Suprapubic skin (tissue), 4 donors: ENCODE results near the gene ENDOD1.

Source experiments
- EP300 ChIP-seq: sonication (generic); formaldehyde crosslinking; IDR thresholded peaks from one replicate; pipeline ENCODE4 v1.6.1; 2017; ENCODE audit warnings: antibody characterized with exemption
- POLR2A ChIP-seq, 2 donors: fragments of 450-650 bp; IDR thresholded peaks; one replicate each; pipeline ENCODE4 v1.6.1; 2017; ENCODE audit warnings: antibody characterized with exemption in 2 of 2, mild to moderate bottlenecking in 2 of 2, moderate library complexity in 2 of 2
- POLR2AphosphoS5 ChIP-seq, 3 donors: sonication (generic); formaldehyde crosslinking; IDR thresholded peaks; one replicate each; pipeline ENCODE4 v1.6.1; 2017; ENCODE audit warnings: antibody characterized with exemption in 3 of 3
- TF ChIP-seq, protein P1 (sequence below), 2 donors: fragments of 200-600 bp in 1 of 2; fragments of 450-650 bp in 1 of 2; sonication (generic) in 1 of 2; IDR thresholded peaks; one replicate each; pipeline ENCODE4 v1.5.1; 2016 to 2019; ENCODE audit warnings: antibody characterized with exemption in 2 of 2, mild to moderate bottlenecking in 1 of 2, moderate library complexity in 1 of 2

DNA sequence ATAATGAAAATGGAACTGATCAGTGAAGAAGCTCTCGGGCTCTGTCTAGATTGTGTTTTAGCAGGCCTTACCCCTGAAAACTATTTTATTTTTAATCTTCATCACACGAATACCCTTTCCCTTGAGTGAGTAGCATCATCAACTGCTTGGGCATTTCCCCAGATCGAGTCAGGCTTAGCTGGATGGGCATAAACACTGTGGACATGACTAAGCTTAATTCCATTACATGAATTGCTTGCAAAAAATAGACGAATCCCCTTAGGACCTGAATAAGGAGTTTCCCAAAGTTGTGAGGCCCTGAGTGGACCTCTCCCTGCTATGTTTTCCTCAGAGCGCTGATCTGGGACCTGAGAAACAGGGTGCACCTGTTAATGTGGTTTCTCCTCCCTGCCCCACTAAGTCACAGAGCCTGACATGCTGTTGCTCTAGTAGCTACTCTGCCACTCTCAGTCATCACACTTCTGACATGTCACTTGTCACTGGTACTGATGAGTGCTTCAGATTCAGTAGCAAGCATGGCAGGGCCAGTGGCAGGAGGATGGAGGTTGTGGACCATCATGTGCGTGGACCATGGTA, 53.5 kb downstream of the ENDOD1 start:
- TF ChIP-seq, protein P1, sequence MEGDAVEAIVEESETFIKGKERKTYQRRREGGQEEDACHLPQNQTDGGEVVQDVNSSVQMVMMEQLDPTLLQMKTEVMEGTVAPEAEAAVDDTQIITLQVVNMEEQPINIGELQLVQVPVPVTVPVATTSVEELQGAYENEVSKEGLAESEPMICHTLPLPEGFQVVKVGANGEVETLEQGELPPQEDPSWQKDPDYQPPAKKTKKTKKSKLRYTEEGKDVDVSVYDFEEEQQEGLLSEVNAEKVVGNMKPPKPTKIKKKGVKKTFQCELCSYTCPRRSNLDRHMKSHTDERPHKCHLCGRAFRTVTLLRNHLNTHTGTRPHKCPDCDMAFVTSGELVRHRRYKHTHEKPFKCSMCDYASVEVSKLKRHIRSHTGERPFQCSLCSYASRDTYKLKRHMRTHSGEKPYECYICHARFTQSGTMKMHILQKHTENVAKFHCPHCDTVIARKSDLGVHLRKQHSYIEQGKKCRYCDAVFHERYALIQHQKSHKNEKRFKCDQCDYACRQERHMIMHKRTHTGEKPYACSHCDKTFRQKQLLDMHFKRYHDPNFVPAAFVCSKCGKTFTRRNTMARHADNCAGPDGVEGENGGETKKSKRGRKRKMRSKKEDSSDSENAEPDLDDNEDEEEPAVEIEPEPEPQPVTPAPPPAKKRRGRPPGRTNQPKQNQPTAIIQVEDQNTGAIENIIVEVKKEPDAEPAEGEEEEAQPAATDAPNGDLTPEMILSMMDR (IDR thresholded peaks at IDR 0.05) = no peak
- no peak for TF ChIP-seq POLR2AphosphoS5 (IDR thresholded peaks at IDR 0.05)
- TF ChIP-seq POLR2A (IDR thresholded peaks at IDR 0.05) = no peak
- TF ChIP-seq EP300 = no peak
